ENCODE data around the gene STARD13.

DNA sequence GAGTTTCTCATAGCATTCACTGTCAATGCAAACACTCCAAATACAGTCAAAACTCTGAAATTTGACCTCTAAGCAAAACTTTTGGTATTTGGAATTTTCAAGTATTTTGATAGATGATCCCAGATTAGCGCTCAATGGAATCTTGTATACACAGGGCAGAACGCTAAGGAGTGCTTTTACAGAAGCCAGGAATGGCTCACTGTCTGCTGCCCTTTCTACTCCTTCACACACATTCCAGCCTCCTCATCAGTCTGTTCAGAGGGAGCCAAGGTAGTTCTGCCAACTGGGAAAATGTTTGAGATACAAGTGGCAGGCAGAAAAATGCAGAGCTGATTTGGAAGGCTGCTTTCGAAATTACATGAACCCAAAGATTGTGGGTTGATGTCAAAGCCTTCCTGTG is 4.4 kb upstream of the STARD13 start:
- TF ChIP-seq, protein P1, sequence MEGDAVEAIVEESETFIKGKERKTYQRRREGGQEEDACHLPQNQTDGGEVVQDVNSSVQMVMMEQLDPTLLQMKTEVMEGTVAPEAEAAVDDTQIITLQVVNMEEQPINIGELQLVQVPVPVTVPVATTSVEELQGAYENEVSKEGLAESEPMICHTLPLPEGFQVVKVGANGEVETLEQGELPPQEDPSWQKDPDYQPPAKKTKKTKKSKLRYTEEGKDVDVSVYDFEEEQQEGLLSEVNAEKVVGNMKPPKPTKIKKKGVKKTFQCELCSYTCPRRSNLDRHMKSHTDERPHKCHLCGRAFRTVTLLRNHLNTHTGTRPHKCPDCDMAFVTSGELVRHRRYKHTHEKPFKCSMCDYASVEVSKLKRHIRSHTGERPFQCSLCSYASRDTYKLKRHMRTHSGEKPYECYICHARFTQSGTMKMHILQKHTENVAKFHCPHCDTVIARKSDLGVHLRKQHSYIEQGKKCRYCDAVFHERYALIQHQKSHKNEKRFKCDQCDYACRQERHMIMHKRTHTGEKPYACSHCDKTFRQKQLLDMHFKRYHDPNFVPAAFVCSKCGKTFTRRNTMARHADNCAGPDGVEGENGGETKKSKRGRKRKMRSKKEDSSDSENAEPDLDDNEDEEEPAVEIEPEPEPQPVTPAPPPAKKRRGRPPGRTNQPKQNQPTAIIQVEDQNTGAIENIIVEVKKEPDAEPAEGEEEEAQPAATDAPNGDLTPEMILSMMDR (IDR thresholded peaks at IDR 0.05), result no peak
- TF ChIP-seq POLR2A (IDR thresholded peaks at IDR 0.05), result no peak
